SKM-1 treated with dmso at 0.1 percent for 144 hours (cell line): ENCODE results near the gene CDV3.
"Not testable (repeated sequence)": the region's sequence is repeated elsewhere in the genome, so short reads cannot be mapped to it uniquely, and the experiment has no call there.

ENCODE experiments used
- DNase-seq: peaks from one replicate; lab custom pipeline; 2025; ENCODE audit not compliant: unreplicated experiment; lab: John Stamatoyannopoulos, UW

The CDV3 gene

GRCh38 chr3:133573629-133574194 lies at the start of gene CDV3:
Gene CDV3 (plus strand): TSS chr3:133573686. CDS start chr3:133574045, 359 bp downstream.
- no peak for DNase-seq

- DNase-seq, result peak; percentile 55
Measured at GRCh38 chr3:133523758-133524157, 49.7 kb upstream of the CDV3 start.

- DNase-seq, result no peak
Measured at GRCh38 chr3:133525435-133525834, 48.1 kb upstream of the CDV3 start.

- no peak for DNase-seq
Measured at GRCh38 chr3:133527081-133527715, 46.3 kb upstream of the CDV3 start.

- no peak for DNase-seq
Measured at GRCh38 chr3:133529809-133530208, 43.7 kb upstream of the CDV3 start.

GRCh38 chr3:133531981-133532380 lies 41.5 kb upstream of the CDV3 start:
- DNase-seq, result no peak

GRCh38 chr3:133532951-133533350 lies 40.5 kb upstream of the CDV3 start:
- no peak for DNase-seq

GRCh38 chr3:133535971-133536881 lies 37.3 kb upstream of the CDV3 start:
- DNase-seq, result no peak

GRCh38 chr3:133537131-133537530 lies 36.4 kb upstream of the CDV3 start:
- DNase-seq, result not testable (repeated sequence)

- no peak for DNase-seq
Measured at GRCh38 chr3:133538154-133538553, 35.3 kb upstream of the CDV3 start.

GRCh38 chr3:133540896-133541674 lies 32.4 kb upstream of the CDV3 start:
- DNase-seq, result no peak

- no peak for DNase-seq
Measured at GRCh38 chr3:133542871-133543270, 30.6 kb upstream of the CDV3 start.

GRCh38 chr3:133544983-133545382 lies 28.5 kb upstream of the CDV3 start:
- DNase-seq, result not testable (repeated sequence)

- DNase-seq, result no peak
Measured at GRCh38 chr3:133547432-133548041, 25.9 kb upstream of the CDV3 start.

GRCh38 chr3:133548090-133548489 lies 25.4 kb upstream of the CDV3 start:
- no peak for DNase-seq

GRCh38 chr3:133549565-133549964 lies 23.9 kb upstream of the CDV3 start:
- no peak for DNase-seq

GRCh38 chr3:133551589-133551988 lies 21.9 kb upstream of the CDV3 start:
- not testable (repeated sequence) for DNase-seq

- DNase-seq, result no peak
Measured at GRCh38 chr3:133561679-133562078, 11.8 kb upstream of the CDV3 start.

GRCh38 chr3:133562376-133562775 lies 11.1 kb upstream of the CDV3 start:
- DNase-seq, result no peak

GRCh38 chr3:133563186-133563591 lies 10.3 kb upstream of the CDV3 start:
- DNase-seq, result no peak

GRCh38 chr3:133563816-133564215 lies 9.7 kb upstream of the CDV3 start:
- DNase-seq, result no peak
